Measurements from ENCODE around the gene CHRNB1.
A peak's percentile ranks its signal among the peaks of the same experiment; 100 is the strongest.

Gene CHRNB1

GRCh38 chr17:7477392-7478275 lies 32.8 kb downstream of the CHRNB1 start (continued):
- 0 out of 2 replicates have a peak, but pooled peaks have one; percentile 26 for TF ChIP-seq ZIC2 (tag by site-specific recombination; IDR thresholded peaks at IDR 0.05)

GRCh38 chr17:7478276-7479212 lies 33.7 kb downstream of the CHRNB1 start:
- Histone ChIP-seq H3K36me3 (ENCODE audit: control insufficient read depth in 2 of 2, insufficient read depth in 1 of 2, low read length in 2 of 2) (no peaks in the 10 kb centered on the region; a peak in 1 of 3 replicates), H3K4me1 (ENCODE audit: control insufficient read depth, insufficient read depth, low read length) (peaks cover 20% of the 10 kb centered on the region), H3K4me3 (ENCODE audit: low read depth, low read length) (peak overlapping the region; percentile 72), H3K9me3 (ENCODE audit: control insufficient read depth, insufficient read depth, low read depth, low read length) (no peaks in the 10 kb centered on the region), H3K27ac (ENCODE audit: extremely low read depth, low read depth, low read length) (peak overlapping the region; percentile 97)
- ChIA-PET POLR2A (interaction anchor here (0.5 to 3.9 kb wide), 8 partner anchors 20 to 825 kb away, joined by 3 to 27 read pairs (median 6); partner anchors contain the start of genes CHRNB1, TMEM102 and TMEM256), CTCF (interaction anchor here (0.7 to 3.4 kb wide), 4 partner anchors 8 to 422 kb away, joined by 4 to 14 read pairs (median 6); no protein-coding TSS in a partner anchor)
- TF ChIP-seq MYNN (tag by site-specific recombination; IDR thresholded peaks at IDR 0.05; ENCODE audit: borderline replicate concordance) (no peak), ZNF610 (tag by site-specific recombination; IDR thresholded peaks at IDR 0.05; ENCODE audit: borderline replicate concordance) (0 out of 2 replicates have a peak, but pooled peaks have one; percentile 35), ZNF530 (tag by site-specific recombination; IDR thresholded peaks at IDR 0.05; ENCODE audit: low read depth) (no peak), ZBTB48 (tag by site-specific recombination; IDR thresholded peaks at IDR 0.05) (peak; percentile 74), KLF10 (tag by site-specific recombination; IDR thresholded peaks at IDR 0.05) (no peak), ZNF664 (tag by site-specific recombination; IDR thresholded peaks at IDR 0.05) (no peak), ZFHX2 (tag by site-specific recombination; conservative IDR thresholded peaks at IDR 0.05) (peak; percentile 59), ZNF18 (tag by site-specific recombination; IDR thresholded peaks at IDR 0.05) (0 out of 2 replicates have a peak, but pooled peaks have one; percentile 50), SP7 (tag by site-specific recombination; IDR thresholded peaks at IDR 0.05) (0 out of 2 replicates have a peak, but pooled peaks have one; percentile 28), ZNF324 (tag by site-specific recombination; IDR thresholded peaks at IDR 0.05) (no peak), AEBP2 (tag by site-specific recombination; IDR thresholded peaks at IDR 0.05; ENCODE audit: borderline replicate concordance) (no peak), ZNF558 (tag by site-specific recombination; IDR thresholded peaks at IDR 0.05) (no peak), GLIS2 (tag by site-specific recombination; IDR thresholded peaks at IDR 0.05) (peak; percentile 89), ZNF629 (tag by site-specific recombination; IDR thresholded peaks at IDR 0.05) (peak; percentile 48), ZNF704 (tag by site-specific recombination; IDR thresholded peaks at IDR 0.05) (no peak), ZFP69B (tag by site-specific recombination; IDR thresholded peaks at IDR 0.05) (no peak), ZFP41 (tag by site-specific recombination; IDR thresholded peaks at IDR 0.05; ENCODE audit: borderline replicate concordance) (no peak), WT1 (tag by site-specific recombination; IDR thresholded peaks at IDR 0.05) (no peak; the same call in 1 of the 2 replicates), ZBTB6 (tag by site-specific recombination; IDR thresholded peaks at IDR 0.05) (no peak), ZNF335 (tag by site-specific recombination; conservative IDR thresholded peaks at IDR 0.05) (peak; percentile 26; the same call in 1 of the 2 replicates), ZNF585B (tag by site-specific recombination; IDR thresholded peaks at IDR 0.05) (no peak), ZBTB8A (tag by site-specific recombination; IDR thresholded peaks at IDR 0.05) (peak; percentile 66; the same call in 1 of the 2 replicates), ZNF76 (tag by site-specific recombination; IDR thresholded peaks at IDR 0.05; ENCODE audit: borderline replicate concordance, low read depth) (peak; percentile 33; the same call in 1 of the 2 replicates)
- TF ChIP-seq, protein P1, sequence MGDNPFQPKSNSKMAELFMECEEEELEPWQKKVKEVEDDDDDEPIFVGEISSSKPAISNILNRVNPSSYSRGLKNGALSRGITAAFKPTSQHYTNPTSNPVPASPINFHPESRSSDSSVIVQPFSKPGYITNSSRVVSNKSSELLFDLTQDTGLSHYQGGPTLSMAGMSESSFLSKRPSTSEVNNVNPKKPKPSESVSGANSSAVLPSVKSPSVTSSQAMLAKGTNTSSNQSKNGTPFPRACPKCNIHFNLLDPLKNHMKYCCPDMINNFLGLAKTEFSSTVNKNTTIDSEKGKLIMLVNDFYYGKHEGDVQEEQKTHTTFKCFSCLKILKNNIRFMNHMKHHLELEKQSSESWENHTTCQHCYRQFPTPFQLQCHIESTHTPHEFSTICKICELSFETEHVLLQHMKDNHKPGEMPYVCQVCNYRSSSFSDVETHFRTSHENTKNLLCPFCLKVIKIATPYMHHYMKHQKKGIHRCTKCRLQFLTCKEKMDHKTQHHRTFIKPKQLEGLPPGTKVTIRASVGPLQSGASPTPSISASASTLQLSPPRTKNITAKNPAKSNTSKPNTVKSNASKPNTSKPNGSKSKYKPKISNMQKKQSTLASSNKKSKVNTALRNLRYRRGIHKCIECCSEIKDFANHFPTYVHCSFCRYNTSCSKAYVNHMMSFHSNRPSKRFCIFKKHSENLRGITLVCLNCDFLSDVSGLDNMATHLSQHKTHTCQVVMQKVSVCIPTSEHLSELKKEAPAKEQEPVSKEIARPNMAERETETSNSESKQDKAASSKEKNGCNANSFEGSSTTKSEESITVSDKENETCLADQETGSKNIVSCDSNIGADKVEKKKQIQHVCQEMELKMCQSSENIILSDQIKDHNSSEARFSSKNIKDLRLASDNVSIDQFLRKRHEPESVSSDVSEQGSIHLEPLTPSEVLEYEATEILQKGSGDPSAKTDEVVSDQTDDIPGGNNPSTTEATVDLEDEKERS (tag by site-specific recombination; IDR thresholded peaks at IDR 0.05), result no peak
